ENCODE results near the gene RANBP3. TPM values are rescaled to one million over a fixed set of nuclear protein-coding genes. Genes with fewer than 3 reads are reported as not detected.

RANBP3 gene
- total RNA-seq, 2 donors from 2014 or later = 48.3 to 55.4 TPM

- intact Hi-C loops (cut with DNase I) = no loop called here
- DNase-seq (ENCODE audit: low spot score) = no peak
Measured at GRCh38 chr19:5957170-5957569, 20.8 kb downstream of the RANBP3 start.

DNA sequence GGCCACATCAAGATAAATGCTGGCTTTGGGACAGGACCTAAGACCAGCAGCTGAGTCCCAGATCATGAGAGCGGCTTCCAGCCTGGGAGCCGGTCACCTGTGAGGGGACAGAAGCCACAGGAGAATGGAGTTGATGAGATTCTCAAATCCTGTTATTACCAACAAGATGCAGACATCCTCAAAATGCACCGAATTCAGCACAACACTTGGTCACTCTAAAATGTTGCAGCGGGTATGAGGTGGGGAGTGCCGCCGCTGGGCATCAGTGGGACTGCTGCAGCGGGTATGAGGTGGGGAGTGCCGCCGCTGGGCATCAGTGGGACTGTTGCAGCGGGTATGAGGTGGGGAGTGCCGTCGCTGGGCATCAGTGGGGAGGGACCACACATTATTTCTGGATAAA, 21.2 kb downstream of the RANBP3 start:
- intact Hi-C loops (cut with DNase I) = no loop called here
- no peak for DNase-seq (ENCODE audit: low spot score)

DNA sequence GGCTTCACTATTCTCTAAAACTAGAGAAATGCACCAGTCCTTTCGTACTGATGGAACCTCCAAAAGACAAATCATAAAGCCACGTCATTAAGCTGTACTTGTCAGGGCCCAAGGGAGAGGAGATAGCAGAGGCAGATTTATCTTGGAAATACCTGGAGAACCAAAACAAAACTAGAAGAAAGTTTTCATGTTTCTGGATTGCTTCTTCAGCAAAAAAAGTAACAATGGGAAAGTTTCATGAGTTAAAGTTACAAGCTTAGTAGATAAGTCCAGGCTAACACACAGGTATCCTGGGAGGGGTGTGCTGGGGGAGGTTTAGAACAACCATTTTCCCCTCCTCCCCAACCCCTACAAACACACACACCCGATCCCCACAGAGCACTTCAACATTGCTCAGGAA, 21.6 kb downstream of the RANBP3 start:
- intact Hi-C loops (cut with DNase I) = no loop called here
- no peak for DNase-seq (ENCODE audit: low spot score)

GRCh38 chr19:5955636-5955935, 22.4 kb downstream of the RANBP3 start:
- no peak for DNase-seq (ENCODE audit: low spot score)

GRCh38 chr19:5954293-5954692, 23.6 kb downstream of the RANBP3 start:
- no peak for DNase-seq (ENCODE audit: low spot score)
- intact Hi-C loops (cut with DNase I) = no loop called here

More at GRCh38 chr19:5955636-5955935, 22.4 kb downstream of the RANBP3 start:
- intact Hi-C loops (cut with DNase I) = no loop called here

DNA sequence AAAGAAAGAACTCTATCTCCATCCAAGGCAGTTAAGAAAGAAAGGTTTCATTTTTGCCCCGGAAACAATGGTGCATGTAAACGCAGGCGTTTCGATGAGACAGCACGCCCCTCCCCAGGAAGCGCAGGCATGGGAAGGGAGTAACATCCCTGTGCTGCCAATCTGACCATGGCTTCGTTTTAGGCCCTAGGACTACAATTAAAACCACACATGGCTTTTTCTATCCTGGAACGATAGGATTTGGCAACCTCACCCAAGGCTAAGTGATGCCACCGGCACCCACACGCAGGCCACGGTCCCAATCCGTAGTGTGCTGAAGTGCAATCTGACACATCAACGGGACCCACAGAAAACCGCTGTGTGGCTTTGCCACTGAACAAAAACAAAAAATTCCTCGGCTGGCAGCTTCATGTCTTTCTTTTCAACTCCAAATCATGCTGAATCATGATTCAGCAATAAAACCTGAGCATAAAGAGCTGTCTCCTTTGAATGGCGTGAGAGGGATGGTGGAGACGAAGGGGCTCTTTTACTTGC, 24.2 kb downstream of the RANBP3 start:
- intact Hi-C loops (cut with DNase I) = no loop called here
- DNase-seq (ENCODE audit: low spot score) = no peak

GRCh38 chr19:5953030-5953589, 24.8 kb downstream of the RANBP3 start:
- intact Hi-C loops (cut with DNase I) = no loop called here
- no peak for DNase-seq (ENCODE audit: low spot score)

DNA sequence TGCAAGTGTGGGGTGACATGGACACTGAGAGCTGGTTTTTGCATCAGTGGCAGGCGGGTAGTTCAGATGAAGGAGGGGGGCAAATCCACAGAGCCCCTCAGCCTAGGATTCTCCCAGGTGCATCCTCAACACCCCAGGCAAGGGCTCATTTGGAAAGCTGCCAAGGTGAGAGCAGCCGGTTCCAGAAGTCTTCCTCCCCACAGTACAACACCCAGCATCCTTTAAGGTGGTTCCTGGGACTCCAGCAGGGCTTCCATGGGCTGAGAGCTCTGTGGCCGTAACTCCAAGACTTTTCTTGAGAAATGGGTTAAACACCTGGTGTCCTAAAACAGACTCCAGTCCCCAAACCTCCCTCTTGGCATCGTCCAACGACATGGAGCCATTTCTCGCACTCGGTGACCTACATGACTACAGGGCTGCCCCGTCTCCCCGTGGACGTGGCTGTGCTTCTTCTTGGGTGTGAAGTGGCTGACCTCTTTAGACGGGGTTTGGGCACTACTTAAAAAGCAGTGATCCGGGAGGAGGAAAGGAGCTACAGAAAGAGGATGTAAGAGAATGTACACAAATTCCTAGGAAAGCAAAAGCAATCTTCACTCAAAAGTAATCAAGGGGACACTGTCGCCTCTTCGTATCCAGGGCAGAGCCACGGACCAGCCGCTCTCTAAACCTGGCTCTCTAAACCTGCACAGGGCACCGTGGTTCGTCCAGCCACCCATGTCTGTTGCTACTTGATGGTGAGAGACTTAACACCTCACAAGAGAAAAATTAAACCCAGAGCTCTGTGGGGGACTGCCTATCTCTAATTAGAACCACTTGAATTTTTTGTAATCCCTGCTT, 25.5 kb downstream of the RANBP3 start:
- intact Hi-C loops (cut with DNase I) = no loop called here
- no peak for DNase-seq (ENCODE audit: low spot score)

DNA sequence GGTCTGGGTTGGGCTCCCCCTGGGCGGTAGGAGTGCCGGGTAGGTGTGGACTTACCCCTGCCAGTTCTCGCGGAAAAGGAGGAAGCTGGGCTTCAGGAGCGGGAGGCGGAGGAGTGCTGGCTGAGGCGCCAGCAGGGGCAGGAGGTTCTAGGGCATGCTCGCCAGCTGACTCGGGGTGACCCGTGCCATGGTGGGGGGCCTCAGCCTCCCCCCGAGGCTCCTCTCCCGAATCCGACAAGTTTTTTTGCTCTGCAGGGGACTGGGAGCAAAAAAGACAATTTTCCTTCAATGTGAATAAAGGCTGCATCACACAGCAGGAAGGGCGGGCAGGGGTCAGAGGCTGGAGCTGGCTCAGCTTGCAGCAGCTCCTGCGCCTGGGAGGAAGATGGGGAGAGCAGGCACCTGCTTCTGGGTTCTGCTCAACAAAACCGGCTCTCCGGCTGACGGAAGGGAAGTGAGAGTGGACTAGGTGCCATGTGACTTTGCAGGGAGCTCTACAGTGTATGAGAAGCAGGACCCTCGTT, 26.5 kb downstream of the RANBP3 start:
- intact Hi-C loops (cut with DNase I) = no loop called here
- no peak for DNase-seq (ENCODE audit: low spot score)

GRCh38 chr19:5950741-5951140, 27.2 kb downstream of the RANBP3 start:
- intact Hi-C loops (cut with DNase I) = no loop called here
- no peak for DNase-seq (ENCODE audit: low spot score)

- intact Hi-C loops (cut with DNase I) = no loop called here
- DNase-seq (ENCODE audit: low spot score) = no peak
Measured at GRCh38 chr19:5949792-5950305, 28.1 kb downstream of the RANBP3 start.

DNA sequence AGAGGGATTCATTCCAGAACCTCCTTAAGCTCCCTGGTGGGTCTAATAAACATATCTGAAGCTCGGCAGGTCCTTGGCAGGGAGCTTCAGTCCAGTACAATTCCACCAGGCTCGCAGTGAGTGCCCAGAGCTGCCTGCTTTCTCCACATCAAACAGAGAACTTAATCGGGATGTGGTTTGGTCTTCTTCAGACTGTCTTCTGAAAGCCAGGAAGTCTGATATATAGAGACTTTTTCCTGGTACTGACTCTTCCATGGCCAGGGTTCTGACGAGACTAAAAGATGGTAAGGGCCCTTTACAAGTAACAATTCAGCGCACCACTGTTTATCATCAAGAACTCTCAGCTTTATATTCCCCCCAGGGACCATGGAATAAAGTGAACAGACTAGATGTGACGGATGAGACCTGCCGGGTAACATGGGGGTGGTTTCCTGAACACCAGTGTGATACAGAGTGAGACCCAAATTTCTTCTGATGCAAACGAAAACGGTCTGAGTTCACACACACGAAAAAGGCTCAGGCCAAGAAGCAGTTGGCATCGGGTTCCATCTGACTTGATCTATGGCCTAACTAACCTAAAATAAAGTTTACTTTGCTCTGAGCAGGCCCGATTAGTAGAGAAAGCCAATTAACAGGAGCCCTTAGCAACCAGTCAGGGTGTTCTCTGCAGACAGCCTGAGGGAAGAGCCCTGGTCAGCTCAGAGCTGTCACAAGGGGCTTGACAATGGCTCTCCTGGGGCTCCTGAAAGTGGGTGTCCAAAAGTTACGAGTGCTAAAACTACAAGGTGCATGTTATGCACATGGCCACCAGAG, 29.0 kb downstream of the RANBP3 start:
- intact Hi-C loops (cut with DNase I) = no loop called here
- DNase-seq (ENCODE audit: low spot score) = no peak

- peak; percentile 91 for DNase-seq (ENCODE audit: low spot score)
- intact Hi-C loops (cut with DNase I) = no loop called here
Measured at GRCh38 chr19:5947435-5947834, 30.5 kb downstream of the RANBP3 start.

DNA sequence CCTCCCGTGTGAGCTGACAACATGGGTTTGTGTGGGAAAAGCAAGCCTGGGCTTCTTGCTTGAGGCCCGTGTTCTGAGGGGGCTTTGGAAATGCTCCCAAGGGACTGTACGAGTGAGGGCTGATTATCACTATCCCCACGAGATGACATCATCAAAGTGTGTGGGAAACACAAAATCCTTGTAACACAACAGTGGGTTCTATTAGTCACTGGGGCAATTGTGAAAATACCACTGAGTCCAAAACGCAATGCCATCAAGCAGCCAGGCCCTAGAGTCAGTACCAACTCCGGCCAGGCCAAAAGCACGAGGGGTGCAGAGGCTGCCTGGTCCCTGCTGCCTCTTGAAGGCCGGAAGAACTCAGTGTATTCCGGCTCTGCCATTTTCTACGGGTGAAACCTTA, 34.3 kb downstream of the RANBP3 start:
- DNase-seq (ENCODE audit: low spot score) = no peak
- intact Hi-C loops (cut with DNase I) = no loop called here

- no peak for DNase-seq (ENCODE audit: low spot score)
- intact Hi-C loops (cut with DNase I) = no loop called here
Measured at GRCh38 chr19:5943045-5943444, 34.9 kb downstream of the RANBP3 start.

DNA sequence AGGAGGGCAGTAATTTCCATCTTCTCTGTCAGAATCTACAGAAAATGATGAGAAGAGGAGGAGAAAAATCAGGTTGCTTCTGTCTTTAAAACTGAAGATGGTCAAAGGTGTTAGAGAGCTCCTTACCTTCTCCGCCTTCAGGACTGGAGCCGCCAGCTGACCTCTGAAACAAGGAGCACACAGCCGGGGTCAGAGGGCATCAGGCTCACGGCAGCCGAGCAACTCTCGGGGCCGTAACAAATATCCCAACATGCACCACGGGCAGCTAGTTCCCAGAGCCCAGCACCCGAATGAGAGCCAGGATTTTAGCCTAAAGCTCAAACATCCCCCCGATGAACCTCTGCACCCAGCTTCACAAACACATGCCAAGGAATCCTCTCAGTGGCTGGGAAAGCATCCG, 36.3 kb downstream of the RANBP3 start:
- no peak for DNase-seq (ENCODE audit: low spot score)
- intact Hi-C loops (cut with DNase I) = no loop called here

DNA sequence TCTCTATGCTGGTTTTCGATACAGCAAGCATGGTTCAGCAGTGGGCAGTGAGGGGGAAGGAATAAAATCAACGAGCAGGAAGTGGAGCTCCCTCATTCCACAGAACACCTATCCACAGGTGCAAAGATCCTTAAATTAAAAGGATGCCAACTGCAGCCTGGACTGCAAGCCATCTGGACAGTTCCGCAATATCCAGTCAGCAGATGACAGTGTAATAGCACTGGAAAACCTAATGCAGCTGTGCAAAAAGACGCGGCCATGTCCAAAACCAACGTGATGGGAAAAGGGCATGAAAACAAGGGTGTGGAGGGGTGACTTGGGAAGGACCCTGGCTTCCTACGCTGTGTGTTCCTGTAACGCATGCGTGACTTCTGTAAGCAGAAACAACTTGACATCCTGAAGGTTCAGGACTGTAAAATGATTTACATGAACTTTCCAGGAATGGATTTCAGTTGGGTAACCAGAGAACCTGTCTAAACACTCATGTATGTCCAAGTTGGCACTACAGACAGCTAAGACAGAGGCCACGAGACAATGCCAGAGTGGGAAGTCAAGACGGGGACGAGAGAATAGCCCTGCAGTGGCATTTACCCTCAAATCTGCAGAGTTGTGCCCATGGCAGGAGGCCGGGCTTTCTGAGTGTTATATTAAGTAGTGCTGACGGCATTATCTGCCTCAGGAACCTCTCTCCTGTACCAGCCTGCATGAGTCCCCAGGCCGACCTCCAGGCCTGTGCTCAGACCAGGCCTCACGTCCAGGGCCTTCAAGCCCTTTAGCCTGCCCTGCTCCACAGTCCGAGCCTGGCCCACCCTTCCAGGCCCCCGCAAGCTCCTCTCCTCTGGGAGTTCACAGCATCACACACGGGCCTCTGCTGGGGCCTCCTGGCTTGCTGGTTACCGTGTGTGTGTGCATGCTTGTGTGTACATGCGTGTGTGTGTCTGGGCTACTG, 37.4 kb downstream of the RANBP3 start:
- no peak for DNase-seq (ENCODE audit: low spot score)
- intact Hi-C loops (cut with DNase I) = no loop called here

- no peak for DNase-seq (ENCODE audit: low spot score)
- intact Hi-C loops (cut with DNase I) = no loop called here
Measured at GRCh38 chr19:5937550-5937949, 40.4 kb downstream of the RANBP3 start.

DNA sequence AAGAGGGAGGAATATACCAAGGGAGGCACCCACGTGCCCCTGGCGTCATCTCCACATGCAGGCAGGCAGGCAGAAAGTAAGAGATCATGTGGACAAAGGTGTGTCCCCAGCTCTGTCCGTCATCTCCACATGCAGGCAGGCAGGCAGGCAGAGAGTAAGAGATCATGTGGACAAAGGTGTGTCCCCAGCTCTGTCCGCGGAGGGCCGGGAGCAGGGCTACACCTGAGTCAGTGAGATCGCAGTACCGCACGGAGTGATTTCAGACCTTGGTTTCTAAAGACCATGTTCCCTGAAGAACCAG, 41.7 kb downstream of the RANBP3 start:
- DNase-seq (ENCODE audit: low spot score) = no peak
- intact Hi-C loops (cut with DNase I) = no loop called here
